GM19043 (cell line): ENCODE data around the gene IQGAP2.
"Not testable (repeated sequence)": the region's sequence is repeated elsewhere in the genome, so short reads cannot be mapped to it uniquely, and the experiment has no call there.

Experiments used
- ATAC-seq: cut with Tn5 transposase; IDR thresholded peaks from one replicate; pipeline ENCODE4 v1.9.1; 2021; ENCODE audit warnings: low read depth; ENCODE audit not compliant: unreplicated experiment

The IQGAP2 gene

DNA sequence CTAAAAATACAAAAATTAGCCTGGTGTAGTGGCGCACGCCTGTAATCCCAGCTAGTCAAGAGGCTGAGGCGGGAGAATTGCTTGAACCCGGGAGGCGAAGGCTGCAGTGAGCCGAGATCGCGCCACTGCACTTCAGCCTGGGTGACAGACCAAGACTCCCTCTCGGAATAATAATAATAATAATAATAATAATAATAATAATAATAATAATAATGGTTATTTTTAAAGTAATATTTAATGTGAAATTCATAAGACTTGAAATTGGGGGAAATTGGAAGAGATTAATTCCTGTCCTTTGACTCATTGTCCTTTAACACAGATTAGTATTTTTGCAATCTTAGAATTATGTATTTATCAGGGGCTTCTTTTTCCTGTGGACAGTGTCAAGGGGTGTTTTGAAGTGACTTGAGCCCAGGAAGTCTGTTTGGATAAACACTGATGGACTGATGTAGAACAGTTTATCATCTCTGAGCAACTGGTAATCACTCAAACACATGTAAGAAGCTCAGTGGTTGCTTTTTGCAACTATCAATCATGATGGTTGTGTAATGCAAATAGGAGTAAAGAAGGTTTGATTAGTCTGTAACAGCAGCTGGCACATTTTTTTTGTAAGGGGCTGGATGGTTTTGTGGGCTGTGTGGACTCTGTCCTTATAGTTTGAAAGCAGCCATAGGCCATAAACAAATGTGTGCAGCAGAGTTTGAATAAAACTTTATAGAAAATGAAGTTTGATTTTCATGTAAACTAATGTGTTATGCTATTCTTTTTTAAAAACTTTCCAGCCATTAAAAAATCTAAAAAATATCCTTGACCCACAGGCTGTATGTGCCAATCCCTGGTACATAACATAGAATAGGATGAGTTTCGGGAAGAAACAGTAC, 126.6 kb downstream of the IQGAP2 start:
- ATAC-seq: no peak

DNA sequence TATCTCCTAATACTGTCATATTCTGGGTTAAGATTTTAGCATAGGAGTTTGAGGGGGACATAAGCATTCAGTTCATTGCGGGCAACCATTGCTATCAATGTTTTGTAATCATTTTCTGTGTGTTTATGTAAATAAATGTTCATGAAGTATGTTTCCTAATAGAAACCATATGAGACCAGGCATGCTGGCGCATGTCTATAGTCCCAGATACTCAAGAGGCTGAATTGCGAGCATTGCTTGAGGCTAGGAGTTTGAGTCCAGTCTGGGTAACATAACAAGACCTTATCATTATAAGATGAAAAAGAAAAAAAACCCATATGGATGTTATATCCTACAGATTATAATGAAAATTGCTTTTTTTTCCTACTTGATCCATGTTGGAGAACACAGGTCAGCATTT, 129.0 kb downstream of the IQGAP2 start:
- no peak for ATAC-seq

DNA sequence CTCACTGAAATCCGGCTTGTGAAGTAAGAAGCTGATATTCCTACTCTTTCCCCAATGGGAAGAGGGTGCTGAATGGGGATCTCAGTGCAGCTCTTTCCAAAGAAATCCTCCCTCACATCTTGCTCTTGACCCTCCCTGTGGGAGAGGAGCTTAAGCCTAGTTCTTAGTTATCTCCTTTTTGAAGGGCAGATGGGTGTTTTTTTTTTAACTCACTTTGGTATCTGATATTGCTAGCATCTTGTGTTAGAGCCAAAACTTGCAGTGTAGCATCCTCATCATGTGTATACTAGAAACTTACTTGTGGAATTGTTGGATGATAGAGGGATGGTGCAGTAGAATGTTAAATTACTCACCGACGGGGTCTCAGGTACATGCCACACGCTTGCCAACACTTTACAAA, 129.9 kb downstream of the IQGAP2 start:
- no peak for ATAC-seq

DNA sequence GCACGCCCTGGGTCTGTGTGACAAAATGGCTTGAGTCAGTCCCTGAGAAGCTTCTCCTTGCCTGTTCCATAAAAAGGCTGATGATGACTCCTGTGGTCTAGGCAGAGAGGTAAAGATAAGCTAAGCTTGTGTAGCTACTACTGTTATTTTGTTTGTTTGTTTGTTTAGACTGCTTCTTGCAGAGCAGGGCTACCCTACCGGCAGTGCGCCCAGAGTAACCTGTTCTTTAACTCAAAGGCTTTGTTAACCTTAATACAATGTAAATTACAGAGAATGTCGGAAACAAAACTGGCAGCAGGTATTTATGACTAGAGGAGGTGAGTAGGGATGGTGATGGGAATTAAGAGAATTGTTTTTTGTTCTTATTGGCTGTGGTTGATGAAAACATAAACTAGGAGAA, 132.5 kb downstream of the IQGAP2 start:
- ATAC-seq: no peak

DNA sequence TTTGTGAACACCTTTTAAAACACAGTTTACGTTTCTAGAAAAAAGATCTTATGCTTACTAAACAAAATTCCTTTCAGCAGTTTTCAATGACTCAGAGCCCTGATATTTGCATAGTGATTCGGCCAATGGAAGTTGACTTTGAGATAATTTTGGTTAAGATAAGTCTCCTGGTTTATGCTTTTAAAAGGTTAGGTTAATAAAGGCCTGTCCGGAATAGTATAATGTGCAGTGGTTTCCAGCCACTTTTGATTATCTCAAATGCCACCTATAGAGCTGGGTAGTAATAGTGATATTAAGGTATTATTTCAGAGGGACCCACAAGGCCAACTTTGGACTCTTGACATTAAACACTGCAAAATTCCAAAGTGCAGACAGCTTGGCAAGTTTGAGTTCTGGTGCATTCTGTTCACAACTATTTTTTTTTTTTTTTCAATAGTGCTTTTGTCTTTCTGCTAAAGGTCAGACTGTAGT, 134.0 kb downstream of the IQGAP2 start:
- ATAC-seq: no peak

DNA sequence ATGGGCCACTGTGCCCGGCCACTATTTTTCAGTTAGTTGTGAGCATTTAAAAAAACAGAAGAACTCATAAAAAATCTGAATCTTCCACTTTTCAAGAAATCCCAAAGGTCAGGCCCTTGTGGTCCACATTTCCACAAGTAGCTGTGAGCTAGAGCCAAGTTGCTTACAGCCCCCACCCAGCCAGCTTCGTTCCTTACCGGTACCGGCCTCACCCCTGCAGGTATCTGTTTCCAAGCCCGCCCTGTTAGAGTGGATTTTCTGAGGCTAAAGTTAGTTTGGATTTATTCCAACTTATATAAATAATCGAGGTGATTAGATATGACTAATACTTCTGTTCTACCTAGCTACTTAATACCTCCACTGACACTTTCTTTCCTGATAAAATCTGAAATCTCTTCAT, 139.2 kb downstream of the IQGAP2 start:
- no peak for ATAC-seq

DNA sequence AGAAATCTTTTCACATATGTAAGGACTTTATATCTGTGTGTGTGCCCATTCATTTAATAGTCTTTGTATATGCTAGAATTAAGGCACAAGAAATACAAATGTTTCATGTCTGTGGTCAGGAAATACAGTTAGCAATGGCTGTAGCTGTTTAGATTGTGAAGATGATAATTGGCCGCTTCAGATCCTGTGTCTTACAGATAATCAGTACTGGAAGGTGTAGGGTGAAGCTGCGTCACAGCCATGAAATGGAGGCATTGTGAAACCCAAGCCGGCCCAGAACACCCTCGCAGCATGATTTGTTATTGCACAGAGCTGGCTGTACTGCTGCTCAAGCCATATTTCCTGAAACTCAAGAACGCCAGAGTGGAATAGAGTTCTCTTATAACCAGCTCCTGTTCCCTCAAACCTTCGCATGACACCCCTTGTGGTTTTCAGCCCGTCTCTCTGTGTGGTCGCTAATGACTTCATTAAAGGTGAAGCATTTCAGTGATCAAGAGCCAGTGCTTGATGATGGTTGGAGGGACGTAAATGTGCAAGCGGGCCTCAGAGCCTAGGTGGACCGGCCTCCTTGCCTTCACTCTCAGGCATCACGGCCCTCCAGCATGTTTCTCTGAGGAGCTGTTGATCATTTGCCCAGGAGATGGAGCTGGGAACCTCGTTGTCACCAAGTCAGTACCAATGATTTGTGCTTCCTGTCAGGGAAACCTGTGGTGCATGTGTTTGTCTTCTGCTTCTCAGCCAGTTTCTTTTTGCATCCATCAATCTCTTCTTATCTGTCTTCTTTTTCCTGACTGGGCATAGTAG, 140.0 kb downstream of the IQGAP2 start:
- no peak for ATAC-seq

DNA sequence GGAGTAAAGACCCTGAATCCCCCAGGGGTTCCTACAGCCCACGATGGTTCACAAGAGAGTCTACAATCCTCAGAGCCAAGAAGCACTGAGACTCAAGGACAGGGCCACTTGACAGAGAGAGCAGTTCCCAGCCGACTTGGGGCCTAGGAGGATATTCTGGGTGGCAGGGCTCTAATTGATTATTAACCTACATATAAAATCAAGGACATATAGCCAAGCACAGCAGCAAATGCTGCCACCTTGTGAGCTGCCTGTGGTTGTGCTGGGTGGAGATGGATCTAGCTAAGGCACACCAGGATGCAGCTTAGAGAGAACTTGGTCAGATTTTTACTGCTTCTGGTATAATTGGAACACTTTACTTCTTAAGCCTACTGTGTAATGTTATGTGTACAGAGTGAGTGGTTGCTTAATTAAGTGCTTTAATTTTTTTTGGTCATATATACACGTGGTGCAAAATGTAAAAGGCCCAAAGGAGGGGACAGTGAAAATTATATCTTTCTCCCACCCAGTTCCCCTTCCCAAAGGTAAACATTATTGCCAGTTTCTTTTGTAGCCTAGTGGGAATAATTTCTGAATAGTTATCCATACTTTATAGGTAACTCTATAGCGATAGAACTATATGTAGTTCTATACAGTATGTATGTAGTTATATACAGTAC, 141.3 kb downstream of the IQGAP2 start:
- peak; percentile 36 for ATAC-seq

DNA sequence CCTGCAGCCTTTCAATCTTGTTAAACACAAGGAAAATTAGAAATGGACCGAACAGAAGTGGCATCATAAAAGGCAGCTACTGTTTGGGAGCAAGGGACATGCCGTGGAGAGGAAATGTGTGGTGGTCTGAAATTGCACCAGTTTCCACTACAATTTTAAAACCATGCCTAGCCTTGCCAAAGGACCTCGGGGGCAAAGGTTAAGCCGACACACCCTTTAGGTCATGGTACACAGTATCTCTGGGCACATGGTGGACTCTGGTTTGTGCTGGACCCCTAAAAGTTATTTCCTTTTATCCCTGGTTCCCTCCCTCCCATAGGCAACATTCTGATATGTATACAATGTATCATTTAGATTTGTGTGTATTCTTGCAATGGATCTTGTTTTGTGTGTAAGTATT, 142.1 kb downstream of the IQGAP2 start:
- ATAC-seq: no peak

DNA sequence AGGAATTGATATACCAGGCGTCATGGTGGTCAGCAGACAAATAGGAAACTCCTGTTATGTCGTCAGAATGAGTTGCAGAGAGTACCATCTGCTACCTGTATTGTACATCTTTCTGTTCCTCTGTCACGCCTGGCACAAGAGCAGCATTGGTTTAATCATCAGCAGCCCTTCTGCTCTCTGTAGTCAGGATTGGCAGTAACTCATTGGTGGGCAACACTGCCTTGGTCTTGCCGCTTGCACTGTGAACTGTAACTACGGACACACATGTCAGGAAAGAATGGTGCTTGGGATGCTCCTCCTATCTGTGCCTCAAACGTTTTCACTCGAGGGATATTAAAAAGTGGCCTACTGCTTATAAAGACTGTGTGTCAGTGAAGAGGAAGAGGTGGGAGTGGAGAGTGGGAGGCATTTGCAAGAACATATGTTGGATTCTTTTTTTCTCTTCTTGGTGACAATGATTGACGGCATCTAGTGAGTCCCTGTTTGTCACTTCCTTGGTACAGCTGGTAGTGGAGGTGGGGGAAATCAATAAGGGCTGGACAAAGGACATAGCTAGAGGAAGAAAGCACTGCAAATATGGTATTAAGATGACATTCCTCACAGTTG, 143.5 kb downstream of the IQGAP2 start:
- no peak for ATAC-seq

DNA sequence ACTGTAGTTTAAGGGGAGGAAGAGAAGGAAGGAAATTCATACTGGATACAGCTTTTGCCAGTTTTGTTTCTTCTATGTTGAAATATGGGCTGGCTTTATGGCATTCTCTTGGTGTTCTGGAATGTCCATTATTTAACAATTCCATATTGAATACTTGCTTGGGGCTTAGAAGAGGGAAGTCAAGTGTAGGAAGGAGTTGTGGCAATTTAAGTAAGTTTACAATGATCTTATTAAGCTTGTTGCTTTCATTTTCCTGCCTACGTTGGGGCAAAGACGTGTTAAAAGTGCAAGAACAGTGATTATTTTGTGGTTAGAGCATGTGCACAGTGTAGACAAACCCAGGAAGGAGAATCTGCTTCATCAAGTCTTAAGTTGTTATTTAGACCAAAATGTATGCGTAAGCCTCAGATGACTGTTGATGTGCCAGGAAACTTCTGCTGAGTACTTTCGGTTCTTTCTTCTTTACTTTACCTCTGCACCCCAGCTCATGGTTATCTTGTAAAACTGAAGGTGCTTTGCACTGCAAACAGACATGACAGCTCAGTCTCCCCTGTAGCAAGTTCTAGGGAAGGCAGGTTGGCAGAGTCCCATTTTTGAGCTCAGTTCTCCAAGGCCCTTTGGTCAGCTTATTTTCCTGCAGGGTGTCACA, 144.3 kb downstream of the IQGAP2 start:
- ATAC-seq: peak; percentile 61

DNA sequence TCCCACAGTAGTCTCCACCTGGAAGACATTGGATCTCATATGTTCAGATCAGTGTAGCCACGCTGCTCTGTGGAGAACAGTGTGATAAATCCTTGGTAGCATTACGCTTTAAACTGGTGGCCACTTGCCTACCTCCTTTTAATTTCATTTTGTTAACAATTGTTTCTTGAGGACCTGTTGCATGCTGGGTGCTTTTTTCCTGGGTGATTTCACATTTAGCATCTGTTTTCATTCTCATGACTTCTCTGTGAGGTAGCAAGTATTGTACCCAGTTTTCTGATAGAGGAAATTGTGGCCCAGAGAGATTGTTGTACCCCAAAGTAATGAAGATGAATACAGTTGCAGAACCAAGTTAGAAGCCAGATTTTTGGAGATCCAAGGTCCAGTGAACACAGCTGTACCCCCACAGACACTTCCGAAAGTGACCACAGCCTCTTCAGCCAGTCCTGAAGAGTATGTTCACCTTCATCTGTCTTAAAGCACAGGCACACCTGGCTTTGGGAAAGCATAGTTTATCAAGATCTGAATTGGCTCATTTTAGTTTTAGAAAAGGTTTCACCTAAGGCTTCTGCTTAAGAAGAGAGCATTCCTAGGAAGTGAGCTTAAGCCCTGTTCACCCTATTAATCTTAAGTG, 144.9 kb downstream of the IQGAP2 start:
- ATAC-seq: no peak

DNA sequence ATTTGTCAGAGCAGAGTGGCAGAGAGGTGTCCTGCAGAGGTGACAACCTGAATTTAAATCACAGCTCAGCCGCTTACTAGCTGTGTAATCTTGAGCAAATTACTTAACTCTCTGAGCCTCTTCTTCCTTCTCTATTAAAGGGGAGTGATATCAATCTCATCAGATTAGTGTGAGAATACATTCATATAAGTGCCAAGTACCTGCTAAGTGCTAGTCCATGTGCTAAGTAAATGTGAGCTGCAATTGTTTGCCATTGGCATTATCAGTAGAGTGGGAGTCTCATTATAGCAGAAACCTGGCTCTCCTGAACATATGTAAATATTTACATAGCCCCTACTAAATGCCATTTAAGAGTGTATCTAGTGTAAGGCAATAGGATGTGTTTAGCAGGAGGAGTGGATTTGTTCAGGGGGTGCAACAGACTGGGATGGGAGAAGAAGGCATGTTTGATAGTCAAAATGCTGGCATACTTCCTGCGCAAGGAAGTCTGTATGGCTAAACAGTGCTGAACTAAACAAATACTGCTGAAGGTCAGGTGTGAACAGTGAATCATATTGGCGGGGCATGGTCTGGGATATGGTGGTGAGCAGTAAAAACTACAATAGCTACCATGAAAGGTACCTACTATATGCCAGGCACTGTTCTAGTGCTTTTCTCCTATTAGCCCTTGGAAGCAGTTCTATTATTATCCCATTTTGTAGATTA, 145.6 kb downstream of the IQGAP2 start:
- no peak for ATAC-seq

DNA sequence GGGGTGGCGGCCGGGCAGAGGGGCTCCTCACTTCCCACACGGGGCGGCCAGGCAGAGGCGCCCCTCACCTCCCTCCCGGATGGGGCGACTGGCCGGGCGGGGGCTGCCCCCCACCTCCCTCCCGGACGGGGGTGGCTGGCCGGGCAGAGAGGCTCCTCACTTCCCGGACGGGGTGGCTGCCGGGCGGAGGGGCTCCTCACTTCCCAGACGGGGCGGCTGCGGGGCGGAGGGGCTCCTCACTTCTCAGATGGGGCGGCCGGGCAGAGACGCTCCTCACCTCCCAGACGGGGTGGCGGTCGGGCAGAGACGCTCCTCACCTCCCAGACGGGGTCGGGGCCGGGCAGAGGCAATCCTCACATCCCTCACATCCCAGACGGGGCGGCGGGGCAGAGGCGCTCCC, 147.8 kb downstream of the IQGAP2 start:
- ATAC-seq: not testable (repeated sequence)

DNA sequence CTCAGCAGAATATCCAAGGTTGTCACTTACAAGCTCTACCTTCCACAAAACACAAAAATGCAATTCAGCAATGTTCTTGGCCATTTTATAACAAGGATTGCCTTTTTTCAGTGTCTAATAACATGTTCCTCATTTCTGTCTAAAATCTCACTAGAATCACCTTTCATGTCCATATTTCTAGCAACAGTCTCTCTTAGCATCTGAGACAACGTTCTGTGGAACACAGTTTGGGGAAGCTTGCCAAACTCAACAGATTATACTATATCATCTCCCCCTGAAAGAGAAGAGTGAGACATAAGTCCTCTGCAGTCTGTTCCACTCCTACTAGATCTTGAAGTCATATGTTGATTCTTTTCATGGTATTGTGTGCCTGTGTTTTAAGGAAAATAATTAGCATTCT, 149.5 kb downstream of the IQGAP2 start:
- no peak for ATAC-seq

DNA sequence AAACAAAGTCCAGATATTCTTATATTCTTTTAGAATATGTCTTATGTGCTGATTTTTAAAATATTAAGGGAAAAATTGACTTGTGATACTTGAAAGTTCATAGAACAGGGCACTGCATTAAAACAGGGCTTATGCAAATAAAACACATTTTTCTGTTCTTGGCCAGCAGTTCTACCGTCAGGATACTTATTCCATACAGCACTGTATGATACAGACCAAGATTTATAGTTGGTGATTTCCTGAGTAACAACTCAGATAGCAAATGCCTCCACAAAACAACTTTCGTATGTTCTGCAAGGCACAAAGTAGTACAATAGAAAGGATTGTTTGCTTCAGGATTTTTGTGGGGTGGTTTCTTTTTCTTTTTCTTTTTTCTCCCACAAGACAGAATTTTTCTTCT, 150.2 kb downstream of the IQGAP2 start:
- no peak for ATAC-seq

DNA sequence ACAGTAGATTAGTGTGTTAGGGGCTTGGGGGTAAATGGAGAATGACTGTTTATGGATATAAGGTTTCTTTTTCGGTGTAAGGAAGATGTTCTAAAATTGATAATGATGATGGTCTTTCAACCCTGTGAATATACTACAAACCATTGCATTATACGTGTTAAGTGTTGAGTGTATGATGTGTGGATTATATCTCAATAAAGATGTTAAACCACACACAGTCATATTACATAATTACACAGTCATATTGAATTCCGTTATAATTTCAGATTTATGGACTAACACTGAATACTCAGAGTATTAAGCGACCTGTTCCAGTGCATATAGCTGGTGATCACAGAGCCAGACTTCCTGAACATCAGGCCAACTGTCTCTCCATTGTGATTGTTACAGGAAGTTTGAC, 152.0 kb downstream of the IQGAP2 start:
- ATAC-seq: no peak

DNA sequence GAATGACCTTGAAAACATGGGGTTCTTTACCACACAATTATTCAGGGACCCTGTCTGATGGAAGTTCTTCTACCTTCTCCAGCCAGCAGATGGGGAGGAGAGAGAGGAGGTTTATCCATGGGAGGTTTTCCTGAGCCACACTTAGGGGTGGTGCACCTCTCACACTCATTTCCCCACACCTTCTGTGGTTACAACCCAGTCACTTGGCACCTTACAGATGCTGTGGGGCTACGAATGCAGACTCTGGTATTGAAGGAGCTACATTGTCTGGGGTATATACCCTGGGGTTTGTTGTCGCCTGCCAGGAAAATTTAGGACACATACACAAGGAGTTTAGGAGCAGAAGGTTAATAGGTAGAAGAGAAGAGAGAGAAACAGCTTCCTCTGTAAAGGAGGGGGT, 152.6 kb downstream of the IQGAP2 start:
- no peak for ATAC-seq

DNA sequence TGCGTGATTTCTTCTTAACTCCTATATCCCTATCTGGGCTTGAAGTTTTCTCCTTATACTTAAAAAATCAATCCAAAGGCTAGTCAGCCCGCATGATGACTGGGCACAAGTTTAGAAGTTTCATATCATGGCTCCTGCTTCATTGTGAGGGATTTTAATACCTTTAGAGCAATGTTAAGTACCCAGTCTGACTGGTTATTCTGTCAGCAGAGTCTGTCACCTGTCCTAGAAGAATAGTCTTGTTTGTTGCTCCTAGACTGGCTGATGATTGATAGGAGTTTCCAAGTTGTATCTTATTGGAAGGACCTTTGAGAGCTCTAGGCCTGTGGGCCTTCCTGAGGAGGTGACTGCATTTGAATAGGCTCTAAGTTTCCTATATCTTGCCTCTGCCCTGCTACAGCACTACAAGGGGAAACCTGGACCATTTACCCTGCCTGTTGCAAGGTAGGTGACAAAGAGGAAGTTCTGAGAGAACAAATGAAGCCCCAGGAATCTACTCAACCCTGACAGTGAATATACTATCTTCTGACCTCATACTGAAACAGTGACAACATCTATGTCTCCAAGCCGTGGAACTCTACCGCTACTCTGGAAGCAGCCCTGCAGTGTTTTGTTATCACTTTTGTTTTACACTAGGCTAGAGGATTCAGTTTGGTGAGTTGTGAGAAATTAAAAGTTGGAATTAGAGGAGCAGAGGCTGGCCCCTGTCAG, 153.6 kb downstream of the IQGAP2 start:
- ATAC-seq: peak; percentile 97
